ENCODE measurements around the gene UROC1.

DNA sequence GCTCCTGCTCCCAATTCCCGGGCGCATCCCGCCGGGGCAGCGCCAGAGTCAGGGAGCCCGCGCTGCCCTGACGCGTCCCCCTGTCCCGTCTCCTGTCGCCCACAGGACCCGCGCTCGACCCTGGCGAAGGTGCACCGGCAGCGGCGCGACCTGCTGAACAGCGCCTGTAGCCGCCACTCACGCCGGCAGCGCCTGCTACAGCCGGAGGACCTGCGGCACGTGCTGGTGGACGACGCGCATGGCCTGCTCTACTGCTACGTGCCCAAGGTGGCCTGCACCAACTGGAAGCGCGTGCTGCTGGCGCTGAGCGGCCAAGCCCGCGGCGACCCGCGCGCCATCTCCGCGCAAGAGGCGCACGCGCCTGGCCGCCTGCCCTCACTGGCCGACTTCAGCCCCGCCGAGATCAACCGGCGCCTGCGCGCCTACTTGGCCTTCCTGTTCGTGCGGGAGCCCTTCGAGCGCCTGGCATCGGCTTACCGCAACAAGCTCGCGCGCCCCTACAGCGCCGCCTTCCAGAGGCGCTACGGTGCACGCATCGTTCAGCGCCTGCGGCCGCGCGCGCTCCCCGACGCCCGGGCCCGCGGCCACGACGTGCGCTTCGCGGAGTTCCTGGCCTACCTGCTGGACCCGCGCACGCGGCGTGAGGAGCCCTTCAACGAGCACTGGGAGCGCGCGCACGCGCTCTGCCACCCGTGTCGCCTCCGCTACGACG, 24.2 kb upstream of the UROC1 start:
- TF ChIP-seq EP300 (IDR thresholded peaks at IDR 0.05; ENCODE audit: borderline replicate concordance) (no peak), YY1 (IDR thresholded peaks at IDR 0.05; ENCODE audit: low read depth) (no peak), EGR1 (IDR thresholded peaks at IDR 0.05) (no peak), TAF1 (IDR thresholded peaks at IDR 0.05; ENCODE audit: low read depth) (no peak), RAD21 (IDR thresholded peaks at IDR 0.05; ENCODE audit: low read depth) (no peak), ZBTB7A (IDR thresholded peaks at IDR 0.05; ENCODE audit: low read depth) (no peak), CEBPB (IDR thresholded peaks at IDR 0.05) (no peak), FOXM1 (IDR thresholded peaks at IDR 0.05; ENCODE audit: borderline replicate concordance, low read depth) (no peak), TCF12 (IDR thresholded peaks at IDR 0.05; ENCODE audit: low read depth) (no peak)
- TF ChIP-seq, protein P1, sequence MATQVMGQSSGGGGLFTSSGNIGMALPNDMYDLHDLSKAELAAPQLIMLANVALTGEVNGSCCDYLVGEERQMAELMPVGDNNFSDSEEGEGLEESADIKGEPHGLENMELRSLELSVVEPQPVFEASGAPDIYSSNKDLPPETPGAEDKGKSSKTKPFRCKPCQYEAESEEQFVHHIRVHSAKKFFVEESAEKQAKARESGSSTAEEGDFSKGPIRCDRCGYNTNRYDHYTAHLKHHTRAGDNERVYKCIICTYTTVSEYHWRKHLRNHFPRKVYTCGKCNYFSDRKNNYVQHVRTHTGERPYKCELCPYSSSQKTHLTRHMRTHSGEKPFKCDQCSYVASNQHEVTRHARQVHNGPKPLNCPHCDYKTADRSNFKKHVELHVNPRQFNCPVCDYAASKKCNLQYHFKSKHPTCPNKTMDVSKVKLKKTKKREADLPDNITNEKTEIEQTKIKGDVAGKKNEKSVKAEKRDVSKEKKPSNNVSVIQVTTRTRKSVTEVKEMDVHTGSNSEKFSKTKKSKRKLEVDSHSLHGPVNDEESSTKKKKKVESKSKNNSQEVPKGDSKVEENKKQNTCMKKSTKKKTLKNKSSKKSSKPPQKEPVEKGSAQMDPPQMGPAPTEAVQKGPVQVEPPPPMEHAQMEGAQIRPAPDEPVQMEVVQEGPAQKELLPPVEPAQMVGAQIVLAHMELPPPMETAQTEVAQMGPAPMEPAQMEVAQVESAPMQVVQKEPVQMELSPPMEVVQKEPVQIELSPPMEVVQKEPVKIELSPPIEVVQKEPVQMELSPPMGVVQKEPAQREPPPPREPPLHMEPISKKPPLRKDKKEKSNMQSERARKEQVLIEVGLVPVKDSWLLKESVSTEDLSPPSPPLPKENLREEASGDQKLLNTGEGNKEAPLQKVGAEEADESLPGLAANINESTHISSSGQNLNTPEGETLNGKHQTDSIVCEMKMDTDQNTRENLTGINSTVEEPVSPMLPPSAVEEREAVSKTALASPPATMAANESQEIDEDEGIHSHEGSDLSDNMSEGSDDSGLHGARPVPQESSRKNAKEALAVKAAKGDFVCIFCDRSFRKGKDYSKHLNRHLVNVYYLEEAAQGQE (IDR thresholded peaks at IDR 0.05; ENCODE audit: low read depth) = no peak
- TF ChIP-seq, protein P2, sequence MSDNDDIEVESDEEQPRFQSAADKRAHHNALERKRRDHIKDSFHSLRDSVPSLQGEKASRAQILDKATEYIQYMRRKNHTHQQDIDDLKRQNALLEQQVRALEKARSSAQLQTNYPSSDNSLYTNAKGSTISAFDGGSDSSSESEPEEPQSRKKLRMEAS (IDR thresholded peaks at IDR 0.05) = no peak
- TF ChIP-seq, protein P3, sequence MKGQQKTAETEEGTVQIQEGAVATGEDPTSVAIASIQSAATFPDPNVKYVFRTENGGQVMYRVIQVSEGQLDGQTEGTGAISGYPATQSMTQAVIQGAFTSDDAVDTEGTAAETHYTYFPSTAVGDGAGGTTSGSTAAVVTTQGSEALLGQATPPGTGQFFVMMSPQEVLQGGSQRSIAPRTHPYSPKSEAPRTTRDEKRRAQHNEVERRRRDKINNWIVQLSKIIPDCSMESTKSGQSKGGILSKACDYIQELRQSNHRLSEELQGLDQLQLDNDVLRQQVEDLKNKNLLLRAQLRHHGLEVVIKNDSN (IDR thresholded peaks at IDR 0.05) = no peak

Data from Ishikawa (cell line).